Prostate gland (tissue), 2 donors: ENCODE measurements around the gene RNU5D-1.

ENCODE experiments used
- POLR2A ChIP-seq: fragments of 450-650 bp; IDR thresholded peaks from one replicate; pipeline ENCODE4 v1.6.1; 2016; ENCODE audit warnings: antibody characterized with exemption, mild to moderate bottlenecking
- POLR2AphosphoS5 ChIP-seq: sonication (generic); formaldehyde crosslinking; IDR thresholded peaks from one replicate; pipeline ENCODE4 v1.6.1; 2017; ENCODE audit warnings: antibody characterized with exemption
- TF ChIP-seq, protein P1 (sequence below), 4 experiments: fragments of 200-600 bp in 2 of 4; fragments of 450-650 bp in 2 of 4; sonication (generic) in 2 of 4; IDR thresholded peaks; 1 replicate in 3 of 4; 2 replicates in 1 of 4; pipeline ENCODE4 v1.5.1; 2016 to 2019; ENCODE audit warnings: antibody characterized with exemption in 4 of 4, mild to moderate bottlenecking in 2 of 4, moderate library complexity in 2 of 4

GRCh38 chr1:44689447-44689765 lies 41.6 kb downstream of the RNU5D-1 start:
- TF ChIP-seq POLR2A (no peak), POLR2AphosphoS5 (no peak)
- TF ChIP-seq, protein P1, sequence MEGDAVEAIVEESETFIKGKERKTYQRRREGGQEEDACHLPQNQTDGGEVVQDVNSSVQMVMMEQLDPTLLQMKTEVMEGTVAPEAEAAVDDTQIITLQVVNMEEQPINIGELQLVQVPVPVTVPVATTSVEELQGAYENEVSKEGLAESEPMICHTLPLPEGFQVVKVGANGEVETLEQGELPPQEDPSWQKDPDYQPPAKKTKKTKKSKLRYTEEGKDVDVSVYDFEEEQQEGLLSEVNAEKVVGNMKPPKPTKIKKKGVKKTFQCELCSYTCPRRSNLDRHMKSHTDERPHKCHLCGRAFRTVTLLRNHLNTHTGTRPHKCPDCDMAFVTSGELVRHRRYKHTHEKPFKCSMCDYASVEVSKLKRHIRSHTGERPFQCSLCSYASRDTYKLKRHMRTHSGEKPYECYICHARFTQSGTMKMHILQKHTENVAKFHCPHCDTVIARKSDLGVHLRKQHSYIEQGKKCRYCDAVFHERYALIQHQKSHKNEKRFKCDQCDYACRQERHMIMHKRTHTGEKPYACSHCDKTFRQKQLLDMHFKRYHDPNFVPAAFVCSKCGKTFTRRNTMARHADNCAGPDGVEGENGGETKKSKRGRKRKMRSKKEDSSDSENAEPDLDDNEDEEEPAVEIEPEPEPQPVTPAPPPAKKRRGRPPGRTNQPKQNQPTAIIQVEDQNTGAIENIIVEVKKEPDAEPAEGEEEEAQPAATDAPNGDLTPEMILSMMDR (IDR thresholded peaks at IDR 0.05) = no peak
